ENCODE data around the gene ENG.

ENG gene

DNA sequence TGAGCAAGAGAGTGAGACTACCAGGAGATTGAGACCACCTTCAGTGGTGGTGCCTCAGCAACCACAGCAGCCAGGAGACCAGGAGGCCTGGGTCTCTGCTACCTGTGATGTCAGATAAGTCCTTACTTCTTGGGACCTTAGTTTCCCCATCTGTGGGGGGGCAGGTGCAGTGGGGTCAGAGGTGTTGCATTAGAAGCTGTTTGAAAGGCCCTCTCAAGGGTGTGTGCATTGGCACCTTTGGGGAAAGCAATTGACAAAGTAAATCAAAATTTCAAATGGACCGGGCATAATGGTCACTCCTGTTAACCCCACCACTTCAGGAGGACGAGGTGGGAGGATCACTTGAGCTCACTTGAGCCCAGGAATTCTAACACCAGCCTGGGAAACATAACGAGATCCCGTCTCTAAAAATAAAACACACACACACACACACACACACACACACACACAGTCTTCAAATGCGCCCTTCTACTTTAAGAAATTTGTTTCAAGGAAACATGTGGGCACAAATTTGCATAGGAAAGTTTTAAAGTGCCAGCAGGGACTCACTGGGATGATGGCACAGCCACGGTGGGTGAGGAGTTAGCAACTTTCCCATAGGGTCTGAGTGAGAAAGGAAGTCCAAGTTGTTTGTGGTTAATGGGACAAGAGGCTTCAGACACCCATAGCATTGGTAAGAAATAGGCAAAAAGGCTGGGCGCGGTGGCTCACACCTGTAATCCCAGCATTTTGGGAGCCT is 24.4 kb upstream of the ENG start:
- in situ Hi-C loops (cut with MboI; ENCODE audit: low sequenced_read_pairs) = loop anchor here (10.0 kb wide), 2 partner anchors 56 to 144 kb away; partner anchors contain the start of genes DPM2, PIP5KL1 and TOR2A

DNA sequence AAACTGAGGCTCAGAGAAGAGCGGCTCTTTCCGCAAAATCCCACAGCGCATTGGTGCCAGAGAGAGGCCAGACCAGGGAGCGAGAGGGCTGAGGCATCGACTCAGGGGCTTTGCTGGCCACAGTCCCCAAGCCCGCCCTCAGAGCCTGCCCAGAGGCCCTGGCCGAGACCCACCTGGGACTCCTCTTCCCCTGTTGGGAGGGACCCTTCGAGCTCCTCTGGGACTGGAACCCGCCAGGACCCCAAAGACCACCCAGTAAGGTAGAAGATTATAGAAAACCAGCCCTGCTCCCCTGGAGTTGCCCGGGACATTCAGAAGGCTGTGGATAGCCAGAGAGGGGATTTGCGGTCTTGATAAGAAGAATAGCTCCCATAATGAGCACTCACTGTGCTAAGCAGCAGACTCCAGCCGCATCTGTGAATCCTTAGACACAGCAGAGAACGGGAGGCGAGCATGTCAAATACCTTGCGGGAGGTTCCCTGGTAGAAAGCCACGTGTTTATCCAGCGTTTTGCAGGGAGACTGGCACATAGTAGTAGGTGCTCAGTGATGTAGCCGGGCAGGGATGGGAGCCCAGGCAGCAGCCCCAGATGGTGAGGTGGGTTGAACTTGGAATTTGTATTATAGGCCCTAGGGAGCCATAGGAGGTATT is 23.7 kb upstream of the ENG start:
- in situ Hi-C loops (cut with MboI; ENCODE audit: low sequenced_read_pairs) = loop anchor here (10.0 kb wide), 2 partner anchors 57 to 143 kb away; partner anchors contain the start of genes DPM2, PIP5KL1 and TOR2A

DNA sequence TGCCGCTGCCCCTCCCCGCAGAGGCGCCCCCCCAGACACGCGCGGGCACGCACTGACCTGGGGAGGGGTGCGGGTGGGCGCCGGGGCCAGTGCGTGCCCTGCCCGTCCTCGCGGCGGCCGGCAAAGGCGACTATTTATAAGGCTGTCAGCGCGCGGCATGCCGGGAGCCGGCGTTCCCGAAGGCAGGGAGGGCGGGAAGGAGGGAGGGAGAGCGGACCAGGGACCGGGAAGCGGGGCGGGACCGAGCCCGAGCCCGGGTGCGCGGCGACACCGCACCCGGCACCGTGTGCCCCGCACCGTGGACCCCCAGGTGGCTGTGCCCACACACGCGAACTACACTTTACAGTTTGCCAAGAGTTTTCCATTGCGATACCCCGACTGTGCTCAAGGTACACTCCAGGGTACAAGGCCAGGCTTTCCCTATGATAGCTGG is 23.1 kb upstream of the ENG start, which contains the start of gene AK1:
TSS of gene AK1 (minus strand) at position 110 of the 433 bp plus-strand sequence. CDS start 3,058 bp downstream, outside the sequence.
- in situ Hi-C loops (cut with MboI; ENCODE audit: low sequenced_read_pairs) = loop anchor here (10.0 kb wide), 2 partner anchors 57 to 143 kb away; partner anchors contain the start of genes DPM2, PIP5KL1 and TOR2A

DNA sequence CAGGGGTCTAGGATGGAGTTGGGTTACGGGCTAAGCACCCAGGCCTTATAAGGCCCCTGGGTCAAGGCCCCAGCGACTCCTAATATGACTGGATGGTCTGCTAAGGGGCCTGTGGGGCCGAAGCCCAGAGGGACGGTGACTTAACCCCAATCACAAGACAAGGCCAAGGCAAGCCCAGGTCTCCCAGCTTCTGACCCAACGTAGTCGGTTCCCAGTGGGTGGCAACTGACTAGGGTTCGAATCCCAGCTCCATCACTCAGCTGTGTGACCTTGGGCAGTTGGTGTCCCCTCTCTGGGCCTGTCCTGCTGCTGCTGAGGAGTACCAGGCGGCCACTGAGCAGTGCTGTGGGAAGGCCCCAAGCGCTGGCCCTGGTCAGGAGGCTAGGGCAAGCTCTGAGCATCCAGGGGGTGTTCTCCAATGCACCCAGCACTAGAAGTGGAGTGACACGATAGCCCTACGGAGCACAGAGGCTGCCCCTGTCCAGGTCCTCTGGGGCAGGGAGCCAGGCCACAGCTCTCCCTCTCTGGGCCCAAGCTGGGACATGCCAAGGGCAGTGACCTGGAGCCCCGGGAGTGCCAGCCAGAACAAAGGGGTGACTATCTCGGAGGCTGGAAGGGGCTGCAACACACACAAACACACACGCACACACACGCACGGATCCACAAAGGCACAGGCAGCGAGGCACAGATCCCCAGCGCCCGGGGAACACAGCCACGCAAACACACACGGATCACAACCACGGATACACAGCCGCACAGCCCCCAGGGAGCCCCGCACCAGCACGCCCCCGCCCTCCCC is 22.5 kb upstream of the ENG start:
- in situ Hi-C loops (cut with MboI; ENCODE audit: low sequenced_read_pairs) = loop anchor here (10.0 kb wide), 2 partner anchors 58 to 142 kb away; partner anchors contain the start of genes DPM2, PIP5KL1 and TOR2A

DNA sequence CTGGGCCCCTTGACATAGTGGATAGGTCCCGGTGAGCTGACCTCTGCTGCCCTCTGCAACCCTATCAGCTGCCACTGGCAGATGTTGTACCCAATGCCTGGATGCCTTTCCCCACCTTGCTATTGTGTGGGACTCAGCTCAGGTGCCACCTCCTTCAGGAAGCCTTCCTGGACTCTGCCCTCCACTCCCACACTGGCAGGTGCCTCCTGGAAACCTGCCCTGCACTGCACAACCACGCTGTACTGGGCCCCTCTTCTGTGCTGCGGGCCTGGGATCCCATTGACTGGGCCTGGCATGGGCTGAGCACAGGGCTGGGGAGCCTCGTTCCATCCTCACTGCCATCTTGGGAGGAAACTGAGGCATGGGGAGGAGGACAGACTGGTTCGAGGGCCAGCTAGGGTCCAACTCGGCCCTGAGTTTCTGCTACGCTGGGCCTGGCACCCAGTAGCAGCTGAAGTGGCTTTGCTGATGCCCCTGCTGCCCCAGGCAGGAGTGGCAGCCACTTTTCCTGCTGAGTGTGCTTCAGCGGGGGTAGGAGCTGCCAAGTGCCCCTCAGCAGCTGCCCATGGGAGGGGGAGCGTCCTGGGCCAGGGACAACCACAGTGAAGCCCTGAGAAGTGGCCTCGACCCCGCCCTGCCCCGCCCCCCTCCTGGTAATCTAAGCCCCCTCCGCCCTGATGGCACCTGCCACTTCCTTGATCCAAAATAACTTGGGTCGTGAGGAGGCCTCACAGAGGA is 21.7 kb upstream of the ENG start:
- in situ Hi-C loops (cut with MboI; ENCODE audit: low sequenced_read_pairs) = loop anchor here (10.0 kb wide), 2 partner anchors 59 to 141 kb away; partner anchors contain the start of genes DPM2, PIP5KL1 and TOR2A

DNA sequence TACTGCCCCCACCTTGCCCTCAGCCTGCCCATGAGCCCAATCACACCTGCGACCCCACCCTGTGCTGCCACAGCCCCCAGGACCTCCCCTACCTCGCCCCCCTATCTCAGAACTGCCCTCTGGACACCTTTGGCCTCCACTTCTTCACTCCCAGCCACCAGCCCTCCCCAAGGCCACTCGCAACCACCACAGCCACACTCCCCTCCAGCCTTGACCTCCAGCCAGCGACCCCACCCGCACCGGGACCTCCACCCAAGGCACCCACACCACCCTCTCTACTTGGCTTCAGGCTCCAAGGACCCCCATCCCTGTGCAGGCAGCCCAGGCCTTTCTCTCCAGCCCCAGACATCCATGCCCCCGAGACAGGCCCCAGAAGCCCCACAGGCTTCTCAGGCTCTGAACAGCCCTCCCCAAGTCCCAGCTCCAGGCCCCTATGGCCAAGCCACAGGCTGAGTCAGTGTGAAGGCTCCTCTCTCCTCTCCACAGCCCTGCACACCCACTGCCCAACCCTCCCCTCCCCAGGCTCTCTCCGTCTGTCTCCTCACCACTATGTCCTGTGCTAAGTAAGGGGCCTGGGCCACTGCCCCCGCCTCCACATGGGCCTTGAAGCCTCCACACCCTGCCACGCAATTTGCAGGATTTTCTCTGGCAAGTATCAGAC is 21.0 kb upstream of the ENG start:
- in situ Hi-C loops (cut with MboI; ENCODE audit: low sequenced_read_pairs) = loop anchor here (10.0 kb wide), 2 partner anchors 59 to 141 kb away; partner anchors contain the start of genes DPM2, PIP5KL1 and TOR2A

DNA sequence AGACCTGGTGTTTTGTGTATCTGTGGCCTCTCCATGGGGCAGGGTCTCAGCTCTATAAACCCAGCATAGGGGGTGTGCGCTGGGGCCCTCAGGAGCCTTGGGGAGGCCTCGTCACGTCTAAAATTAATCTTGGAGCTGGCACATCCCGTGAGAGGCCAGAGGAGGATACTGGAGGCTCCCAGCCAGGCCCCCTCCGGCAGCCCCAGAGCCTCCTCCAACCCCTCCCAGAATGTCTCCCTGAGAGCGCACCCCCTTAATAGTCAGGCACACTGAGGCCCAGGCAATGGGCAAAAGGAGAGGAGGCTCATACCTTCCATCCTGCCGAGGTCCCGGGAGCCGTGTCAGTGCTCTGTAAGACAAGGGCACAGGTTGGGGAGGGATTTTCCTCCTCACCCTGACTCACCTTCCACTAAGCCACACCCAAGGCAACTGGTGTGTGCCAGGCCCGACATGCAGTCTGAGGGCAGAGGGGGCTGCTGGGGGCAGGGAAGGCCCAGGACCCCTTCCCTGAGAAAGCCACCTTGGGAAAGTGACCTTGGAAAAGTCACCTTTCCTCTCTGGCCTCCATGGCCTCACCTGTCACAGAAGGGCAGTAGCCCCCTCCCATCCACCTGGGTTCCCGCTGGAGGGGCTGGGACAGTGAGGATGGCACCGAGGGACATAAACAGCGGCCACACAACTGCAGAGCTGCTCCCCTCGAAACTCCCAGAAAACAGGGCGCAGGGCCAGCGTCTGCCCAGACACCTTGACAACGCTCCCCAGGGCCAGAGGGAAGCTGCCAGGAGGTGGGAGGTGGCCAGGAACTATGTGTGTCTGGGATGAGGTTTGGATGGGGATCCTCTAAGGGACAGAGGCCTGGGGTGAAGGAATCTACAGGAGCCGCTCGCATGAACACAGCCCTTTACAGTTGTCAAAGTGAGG is 20.1 kb upstream of the ENG start:
- in situ Hi-C loops (cut with MboI; ENCODE audit: low sequenced_read_pairs) = loop anchor here (10.0 kb wide), 2 partner anchors 60 to 140 kb away; partner anchors contain the start of genes DPM2, PIP5KL1 and TOR2A

DNA sequence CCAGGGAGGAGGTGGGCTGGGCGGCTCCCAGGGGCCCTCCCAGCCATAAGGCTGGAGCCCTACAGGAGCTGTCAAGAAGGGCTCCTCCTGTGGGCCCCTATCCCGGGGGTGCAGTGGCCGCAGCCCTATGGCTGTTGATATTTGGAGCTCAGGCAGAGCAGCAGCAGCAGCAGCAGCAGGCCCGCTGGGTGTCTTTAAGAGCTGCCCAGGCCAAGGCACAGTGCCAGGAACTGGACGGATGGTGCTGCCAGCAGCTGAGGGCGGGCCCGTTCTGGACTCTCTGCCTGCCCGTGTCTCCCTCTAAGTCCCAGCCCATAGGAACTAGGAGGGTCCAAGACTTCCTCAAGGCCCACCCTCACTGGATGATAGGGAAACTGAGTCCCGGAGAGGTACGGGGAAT is 19.4 kb upstream of the ENG start:
- in situ Hi-C loops (cut with MboI; ENCODE audit: low sequenced_read_pairs) = loop anchor here (10.0 kb wide), 2 partner anchors 61 to 139 kb away; partner anchors contain the start of genes DPM2, PIP5KL1 and TOR2A

DNA sequence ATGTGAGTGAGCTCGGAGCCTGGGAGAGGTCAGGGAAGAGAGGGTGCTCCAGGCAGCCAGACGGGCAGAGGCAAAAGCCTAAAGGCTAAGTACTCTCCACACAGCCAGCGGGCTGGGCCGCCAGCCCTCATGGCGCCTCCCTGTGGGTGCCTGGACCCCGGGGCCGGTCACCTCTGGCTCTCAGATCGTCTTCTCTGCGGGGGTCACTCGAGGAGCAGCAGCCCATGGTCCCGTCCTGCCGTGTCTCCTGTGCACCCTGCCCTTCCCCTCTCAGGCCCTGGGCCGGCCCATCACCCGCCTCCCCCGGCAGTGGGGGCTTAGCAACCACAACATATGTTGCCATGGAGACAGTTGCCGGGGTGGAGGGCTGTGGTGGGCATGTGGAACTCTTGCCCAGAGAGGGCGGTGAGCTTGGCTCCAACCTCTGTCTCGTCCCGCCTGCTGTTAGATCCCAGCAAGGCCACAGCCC is 18.8 kb upstream of the ENG start:
- in situ Hi-C loops (cut with MboI; ENCODE audit: low sequenced_read_pairs) = loop anchor here (10.0 kb wide), 2 partner anchors 62 to 138 kb away; partner anchors contain the start of genes DPM2, PIP5KL1 and TOR2A

DNA sequence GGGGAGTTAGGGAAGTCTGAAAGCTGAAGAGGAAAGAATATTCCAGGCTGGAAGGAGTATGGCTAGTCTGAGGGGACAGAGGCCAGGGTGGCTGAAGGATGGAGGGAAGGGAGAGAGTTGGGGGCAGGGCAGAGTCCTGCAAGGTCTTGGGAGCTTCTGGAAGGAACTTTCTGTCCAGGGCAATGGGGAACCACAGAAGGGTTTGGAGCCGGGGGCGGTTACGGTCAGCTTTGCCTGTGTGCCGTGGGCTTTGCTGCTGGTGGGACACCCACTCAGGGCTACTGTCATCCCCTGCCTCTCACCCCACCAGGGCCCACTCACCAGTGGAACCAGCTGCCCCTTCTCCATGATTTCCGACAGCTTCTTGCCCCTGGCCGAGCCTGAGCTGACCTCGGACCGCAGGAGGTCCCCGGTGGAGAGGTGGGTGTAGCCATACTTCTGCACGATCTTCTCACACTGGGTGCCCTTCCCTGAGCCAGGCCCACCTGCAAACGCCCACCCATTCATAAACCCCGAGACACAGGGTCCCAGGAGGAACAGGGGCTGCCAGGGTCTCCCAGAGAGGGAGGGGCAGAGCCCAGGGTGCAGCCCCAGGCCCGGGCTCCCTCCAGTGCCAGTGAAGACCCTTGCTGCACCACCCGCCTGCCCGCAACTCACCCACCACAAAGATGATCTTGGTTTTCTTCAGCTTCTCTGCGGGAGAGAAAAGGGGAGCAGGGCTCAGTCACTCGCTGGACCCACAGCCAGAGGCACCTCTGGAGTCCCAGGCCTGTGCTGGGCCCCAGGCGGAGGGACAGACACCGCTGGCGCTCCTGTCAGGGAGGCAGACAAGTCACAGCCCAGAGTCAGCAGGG is 18.1 kb upstream of the ENG start:
- in situ Hi-C loops (cut with MboI; ENCODE audit: low sequenced_read_pairs) = loop anchor here (10.0 kb wide), 2 partner anchors 62 to 138 kb away; partner anchors contain the start of genes DPM2, PIP5KL1 and TOR2A

DNA sequence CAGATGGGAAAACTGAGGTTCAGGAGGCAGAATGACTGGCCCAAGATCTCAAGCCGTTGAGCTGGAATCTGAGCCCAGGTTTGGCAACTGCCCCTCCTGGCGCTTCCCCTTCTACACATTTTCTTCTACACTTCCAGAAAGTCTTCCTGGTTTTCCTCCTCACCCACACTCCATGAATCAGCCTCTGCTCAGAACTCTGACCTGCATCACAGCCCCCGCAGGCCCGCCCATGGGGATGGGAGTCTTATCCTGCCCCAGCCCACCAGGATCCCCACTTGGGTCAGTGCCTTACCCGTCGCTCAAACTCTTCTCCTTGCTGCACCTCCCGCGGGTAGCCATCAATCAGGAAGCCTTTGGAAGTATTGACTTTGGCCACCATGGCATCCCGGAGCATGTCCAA is 17.1 kb upstream of the ENG start:
- in situ Hi-C loops (cut with MboI; ENCODE audit: low sequenced_read_pairs) = loop anchor here (10.0 kb wide), 2 partner anchors 63 to 137 kb away; partner anchors contain the start of genes DPM2, PIP5KL1 and TOR2A

DNA sequence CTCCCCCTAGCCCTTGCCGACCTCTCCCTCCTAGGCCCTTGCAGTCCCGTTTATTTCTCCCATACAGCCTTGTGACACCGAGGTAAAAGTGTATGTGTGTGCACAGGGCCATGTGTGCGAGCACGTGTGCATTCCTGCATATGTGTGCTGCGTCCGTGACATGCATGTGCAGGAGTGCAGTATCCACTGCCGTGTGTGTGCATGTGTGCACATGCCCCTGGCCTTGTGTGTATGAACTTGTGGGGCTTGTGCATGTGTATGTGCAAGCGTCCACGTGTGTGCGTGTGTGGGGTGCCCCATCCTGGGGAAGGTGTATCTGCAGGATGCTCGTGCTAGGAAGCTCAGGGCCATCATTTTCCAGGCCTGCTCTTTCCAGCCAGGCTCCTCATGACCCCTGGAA is 16.4 kb upstream of the ENG start:
- in situ Hi-C loops (cut with MboI; ENCODE audit: low sequenced_read_pairs) = loop anchor here (10.0 kb wide), 2 partner anchors 64 to 136 kb away; partner anchors contain the start of genes DPM2, PIP5KL1 and TOR2A

DNA sequence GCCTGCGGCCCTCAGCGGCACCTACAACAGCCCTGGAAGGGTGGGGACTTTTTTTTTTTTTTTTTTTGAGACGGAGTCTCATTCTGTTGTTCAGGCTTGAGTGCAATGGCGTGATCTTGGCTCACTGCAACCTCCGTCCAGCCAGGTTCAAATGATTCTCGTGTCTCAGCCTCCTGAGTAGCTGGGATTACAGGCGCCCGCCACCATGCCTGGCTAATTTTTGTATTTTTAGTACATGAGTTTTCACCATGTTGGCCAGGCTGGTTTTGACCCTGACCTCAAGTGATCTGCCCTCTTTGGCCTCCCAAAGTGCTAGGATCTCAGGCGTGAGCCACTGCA is 15.7 kb upstream of the ENG start:
- in situ Hi-C loops (cut with MboI; ENCODE audit: low sequenced_read_pairs) = loop anchor here (10.0 kb wide), 2 partner anchors 65 to 135 kb away; partner anchors contain the start of genes DPM2, PIP5KL1 and TOR2A

DNA sequence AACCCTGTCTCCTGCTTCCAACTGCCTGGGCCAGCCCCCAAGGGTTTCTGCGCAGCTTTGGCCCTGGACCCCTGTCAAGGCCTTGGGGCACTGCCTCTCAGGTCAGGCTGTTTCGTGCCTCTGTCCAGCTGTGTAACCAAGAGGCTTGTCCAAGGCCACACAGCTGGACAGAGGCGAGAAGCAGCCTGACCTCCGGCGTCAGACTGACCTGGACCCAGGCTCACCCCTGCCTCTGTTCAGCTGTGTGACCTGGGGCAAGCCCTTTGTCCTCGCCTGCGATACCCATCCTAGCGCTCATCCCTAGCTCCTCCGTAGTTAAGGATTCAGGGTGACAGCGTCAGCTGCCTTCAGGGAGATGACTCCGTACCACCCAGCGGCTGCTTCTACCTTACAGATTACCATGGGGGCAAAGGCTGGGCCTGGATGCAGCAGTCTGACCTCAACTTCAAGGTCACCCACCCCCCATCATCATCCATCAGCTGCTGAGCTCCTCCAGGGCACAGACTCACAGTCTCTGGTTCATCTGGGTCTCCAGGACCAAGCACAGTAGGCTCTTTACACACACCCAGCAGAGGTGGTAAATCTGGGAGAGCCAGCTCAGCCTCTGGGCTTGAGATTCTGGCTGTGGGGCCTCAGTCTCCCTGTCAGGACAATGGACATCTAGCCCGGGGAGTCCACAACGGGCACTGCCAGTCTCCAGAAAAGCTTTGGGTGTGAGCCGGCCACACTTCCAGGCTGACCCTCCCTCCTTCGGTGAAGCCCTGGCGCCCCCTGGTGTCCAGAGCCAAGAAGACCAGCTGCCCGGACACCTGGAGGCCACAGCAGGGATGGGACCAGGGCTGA is 15.1 kb upstream of the ENG start:
- in situ Hi-C loops (cut with MboI; ENCODE audit: low sequenced_read_pairs) = loop anchor here (10.0 kb wide), 3 partner anchors 45 to 135 kb away; partner anchors contain the start of genes DPM2, PIP5KL1, ST6GALNAC4 and TOR2A

DNA sequence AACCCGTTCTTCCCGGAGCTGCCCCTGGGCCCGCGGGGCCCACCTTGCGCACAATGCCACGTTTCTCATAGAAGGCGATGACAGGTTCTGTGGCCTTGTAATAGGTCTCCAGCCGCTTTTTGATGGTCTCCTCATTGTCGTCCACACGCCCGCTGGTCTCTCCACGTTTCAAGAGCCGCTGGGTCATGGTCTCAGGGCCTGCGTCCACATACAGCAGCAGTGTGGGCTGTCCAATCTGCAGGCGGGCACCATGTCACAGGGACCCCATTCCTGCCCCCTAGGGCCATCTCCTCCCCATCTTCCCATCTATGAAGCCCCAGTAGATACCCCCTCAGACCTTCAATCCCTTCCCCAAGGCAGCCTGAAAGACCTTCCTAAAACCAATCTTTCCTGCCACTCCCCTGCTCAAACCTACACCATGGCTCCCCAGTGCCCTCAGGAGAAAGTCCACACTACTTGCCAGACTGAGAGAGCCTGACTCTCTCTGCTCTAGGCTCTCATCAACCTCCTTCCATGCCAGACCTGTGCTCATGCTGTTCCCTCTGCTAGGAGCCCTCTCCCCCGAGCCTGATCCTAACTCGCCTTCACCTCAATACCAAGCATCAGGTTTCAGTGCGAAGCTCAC is 13.9 kb upstream of the ENG start:
- in situ Hi-C loops (cut with MboI; ENCODE audit: low sequenced_read_pairs) = loop anchor here (10.0 kb wide), 1 partner anchor 46 kb away; the partner anchor contains the start of gene ST6GALNAC4

All from HL-60/S4 treated with phorbol 12-myristate 13-acetate at 8.2 ng/mL for 4 days and 3 days (cell line).